Measurements from ENCODE around the gene XPNPEP3. TPM values are rescaled to one million over a fixed set of nuclear protein-coding genes. Genes with fewer than 3 reads are reported as not detected.

XPNPEP3 gene
- polyA plus RNA-seq, 1 of the 3 experiments (the other 2 are of a cell fraction) = 8.6 TPM

- Histone ChIP-seq H3K9ac (no peak overlapping the region), H3F3A (replicated peaks; ENCODE audit: insufficient read depth) (no peaks in the 10 kb centered on the region), H3K27me3 (ENCODE audit: insufficient read depth) (no peaks in the 10 kb centered on the region), H4K20me1 (ENCODE audit: insufficient read depth) (no peaks in the 10 kb centered on the region), H3K79me2 (ENCODE audit: insufficient read depth) (no peaks in the 10 kb centered on the region), H3K36me3 (replicated peaks in 1 of 2; ENCODE audit: control insufficient read depth in 1 of 2, insufficient read depth in 2 of 2, low read length in 1 of 2) (peaks cover 0 to 2% of the 10 kb centered on the region in 2 experiments), H3K9me2 (no peaks in the 10 kb centered on the region), H3K4me3 (ENCODE audit: low read depth in 2 of 2, low read length in 1 of 2) (no peak overlapping the region), H3K9me3 (no peaks in the 10 kb centered on the region), H2AFZ (ENCODE audit: low read depth) (no peak overlapping the region), H3K4me2 (no peak overlapping the region), H3K4me1 (ENCODE audit: control insufficient read depth in 1 of 2, insufficient read depth in 2 of 2, low read depth in 1 of 2, low read length in 1 of 2) (no peaks in the 10 kb centered on the region), H3K27ac (ENCODE audit: low read depth in 2 of 2, low read length in 1 of 2) (no peak overlapping the region)
- WGBS (ENCODE audit: low lambda C conversion rate) = 86% methylated on average over 11 of the region's 18 CpGs
- TF ChIP-seq ELF1 (IDR thresholded peaks at IDR 0.05) (no peak), ZBTB33 (IDR thresholded peaks at IDR 0.05; ENCODE audit: borderline replicate concordance, low read depth) (no peak), RFX5 (IDR thresholded peaks at IDR 0.05; ENCODE audit: low read length) (no peak), MEF2A (IDR thresholded peaks at IDR 0.05; ENCODE audit: borderline replicate concordance, low read depth) (no peak), POLR2AphosphoS5 (IDR thresholded peaks at IDR 0.05; ENCODE audit: low read depth, low read length) (no peak), USF2 (IDR thresholded peaks at IDR 0.05; ENCODE audit: borderline replicate concordance, low read depth, low read length) (no peak), NFIC (IDR thresholded peaks at IDR 0.05; ENCODE audit: borderline replicate concordance) (no peak), PBX3 (IDR thresholded peaks at IDR 0.05) (no peak), FOXJ3 (CRISPR knock-in tag; IDR thresholded peaks at IDR 0.05) (no peak), YY1 (IDR thresholded peaks at IDR 0.05; ENCODE audit: low read depth) (no peak), GATA2 (CRISPR knock-in tag; IDR thresholded peaks at IDR 0.05) (no peak), FOXM1 (IDR thresholded peaks at IDR 0.05; ENCODE audit: low read depth) (no peak), CHD2 (IDR thresholded peaks at IDR 0.05; ENCODE audit: low read length, partially characterized antibody) (no peak), CTCF (IDR thresholded peaks at IDR 0.05) (no peak), NRF1 (IDR thresholded peaks at IDR 0.05; ENCODE audit: low read depth, low read length) (no peak), IRF3 (IDR thresholded peaks at IDR 0.05; ENCODE audit: low read depth, low read length) (no peak), FOSL2 (IDR thresholded peaks at IDR 0.05; ENCODE audit: borderline replicate concordance, low read depth) (no peak), GABPA (IDR thresholded peaks at IDR 0.05; ENCODE audit: low read depth) (no peak), TCF12 (IDR thresholded peaks at IDR 0.05) (no peak), EZH2phosphoT487 (IDR thresholded peaks at IDR 0.05; ENCODE audit: borderline replicate concordance, low read depth) (no peak)
- ChIA-PET POLR2A (no interaction called here), CTCF (no interaction called here)
- no peak for DNase-seq
Measured at GRCh38 chr22:40976866-40977700, 120.1 kb downstream of the XPNPEP3 start.

Measured in SK-N-SH (cell line).